K562 (cell line): Measurements from ENCODE around the gene PRRX1. TPM values are rescaled to one million over a fixed set of nuclear protein-coding genes. Genes with fewer than 3 reads are reported as not detected.

Source experiments
- ATAC-seq: fragments of 200-7000 bp; cut with Tn5 transposase; 3 replicates; pipeline ENCODE4 v1.9.1; 2020; ENCODE audit warnings: moderate library complexity
- BruUV-seq: library from RNA; stranded (reverse); fragments of 400-500 nt; replicated peaks from 2 replicates; lab custom pipeline; 2021; lab: Mats Ljungman, UMichigan
- CTCF ChIA-PET: fragments of 300-600 bp; formaldehyde crosslinking; extraction: SDS; loops from one replicate; lab custom pipeline; 2021; ENCODE audit warnings: low intra/inter-chr PET ratio; lab: Yijun Ruan, JAX
- POLR2A ChIA-PET: fragments of 300-600, 350-650 bp; sonication (Branson Sonifier 250); formaldehyde crosslinking; extraction: SDS; loops from one replicate; lab custom pipeline; 2021; ENCODE audit warnings: antibody characterized with exemption, inconsistent platforms; lab: Yijun Ruan, JAX
- DNase-seq, 4 experiments: peaks; one replicate each; pipeline versions ENCODE4 v3.0.0 to v3.0.0-alpha.2; 2011 to 2018; ENCODE audit warnings: low spot score in 3 of 4, mixed read lengths in 3 of 4; ENCODE audit errors: extremely low read depth in 1 of 4
- FAIRE-seq: peaks from 2 replicates; lab custom pipeline; 2011; peaks lifted over from hg19 to GRCh38; lab: Jason Lieb, UNC
- H2AFZ ChIP-seq: 2 replicates; pipeline ENCODE4 v1.6.0; 2011; ENCODE audit warnings: low read depth, low read length, control low read depth, inconsistent platforms
- H3K27ac ChIP-seq: fragments of 200-600 bp; 3 replicates; pipeline ENCODE4 v1.8.0; 2011; ENCODE audit warnings: low read depth, mild to moderate bottlenecking, control low read depth, inconsistent platforms, low read length, moderate library complexity, mixed read lengths; ENCODE audit errors: extremely low read depth
- H3K27me3 ChIP-seq, 2 experiments: fragments of 300-600 bp in 1 of 2; 2 replicates in 1 of 2; 3 replicates in 1 of 2; pipeline versions ENCODE4 v1.6.0 to v1.8.0; 2011; ENCODE audit warnings: inconsistent platforms in 2 of 2, low read length in 2 of 2, mild to moderate bottlenecking in 1 of 2, mixed read lengths in 1 of 2, moderate library complexity in 1 of 2; ENCODE audit not compliant: control insufficient read depth in 2 of 2, insufficient read depth in 2 of 2
- H3K36me3 ChIP-seq: fragments of 300-600 bp; 3 replicates; pipeline ENCODE4 v1.8.0; 2011; ENCODE audit warnings: mild to moderate bottlenecking, low read length, inconsistent platforms; ENCODE audit not compliant: control insufficient read depth, insufficient read depth
- H3K4me1 ChIP-seq, 2 experiments: fragments of 200-600 bp in 1 of 2; replicated peaks in 1 of 2; 2 replicates in 1 of 2; 3 replicates in 1 of 2; pipeline versions ENCODE4 v1.5.1 to v1.8.0; 2011; ENCODE audit warnings: inconsistent platforms in 2 of 2, low read length in 2 of 2, mild to moderate bottlenecking in 1 of 2, mixed read lengths in 1 of 2, moderate library complexity in 1 of 2; ENCODE audit not compliant: control insufficient read depth in 2 of 2, insufficient read depth in 2 of 2
- H3K4me2 ChIP-seq: 2 replicates; pipeline ENCODE4 v1.6.1; 2011; ENCODE audit warnings: low read length, control low read depth, inconsistent platforms, mixed read lengths; ENCODE audit not compliant: insufficient read depth
- H3K4me3 ChIP-seq: fragments of 200-600 bp; sonication (generic), shearing (Covaris generic); 2 replicates; pipeline ENCODE4 v1.5.1; 2016; ENCODE audit warnings: control low read depth, inconsistent platforms
- H3K79me2 ChIP-seq: fragments of 200-600 bp; 3 replicates; pipeline ENCODE4 v1.8.0; 2011; ENCODE audit warnings: low read length, inconsistent platforms; ENCODE audit not compliant: control insufficient read depth, insufficient read depth
- H3K9ac ChIP-seq, 2 experiments: 2 replicates each; pipeline versions ENCODE4 v1.6.0 to v1.6.1; 2011; ENCODE audit warnings: low read depth in 2 of 2, low read length in 2 of 2, control low read depth in 1 of 2, inconsistent platforms in 1 of 2, mild to moderate bottlenecking in 1 of 2, mixed read lengths in 1 of 2; ENCODE audit not compliant: insufficient read depth in 1 of 2
- H3K9me1 ChIP-seq: one replicate; pipeline ENCODE4 v1.6.0; 2011; ENCODE audit warnings: inconsistent platforms, mild to moderate bottlenecking, low read length, moderate library complexity; ENCODE audit not compliant: control insufficient read depth, insufficient read depth
- H3K9me3 ChIP-seq: replicated peaks from 2 replicates; pipeline ENCODE4 v1.5.1; 2011; ENCODE audit warnings: low read depth, low read length, inconsistent platforms; ENCODE audit not compliant: control insufficient read depth, insufficient read depth
- H4K20me1 ChIP-seq: replicated peaks from 2 replicates; pipeline ENCODE4 v1.6.1; 2011; ENCODE audit warnings: low read length, inconsistent platforms, mixed read lengths; ENCODE audit not compliant: control insufficient read depth, insufficient read depth
- CBX2 ChIP-seq: fragments of 200-600 bp; sonication (generic); IDR thresholded peaks from one replicate; pipeline ENCODE4 v1.6.1; 2012; ENCODE audit warnings: mild to moderate bottlenecking, low read length, inconsistent platforms; ENCODE audit not compliant: insufficient read depth, poor library complexity, severe bottlenecking
- CCAR2 ChIP-seq: fragments of 200-400 bp; formaldehyde crosslinking; IDR thresholded peaks from 2 replicates; pipeline ENCODE4 v1.6.1; 2017; ENCODE audit warnings: mild to moderate bottlenecking, low read depth, low read length
- CXXC5 ChIP-seq: fragments of 250-450 bp; sonication (Bioruptor Pico); IDR thresholded peaks from 2 replicates; pipeline ENCODE4 v1.8.0; 2022; ENCODE audit warnings: inconsistent platforms, mild to moderate bottlenecking, moderate library complexity
- E2F3 ChIP-seq: fragments of 250-450 bp; sonication (Bioruptor Pico); IDR thresholded peaks from 2 replicates; pipeline ENCODE4 v1.4.0; 2020; ENCODE audit warnings: mild to moderate bottlenecking
- HMBOX1 ChIP-seq: sonication (generic); IDR thresholded peaks from 2 replicates; pipeline ENCODE4 v1.6.1; 2016
- ILK ChIP-seq: fragments of 450-650 bp; IDR thresholded peaks from 2 replicates; pipeline ENCODE4 v1.6.1; 2016; ENCODE audit warnings: missing genetic modification characterization, low read depth, mild to moderate bottlenecking, missing compliant biosample characterization, moderate library complexity, borderline replicate concordance
- JUN ChIP-seq, 2 experiments: sonication (generic) in 1 of 2; formaldehyde crosslinking in 1 of 2; IDR thresholded peaks; 2 replicates each; pipeline versions ENCODE4 v1.6.1 to v1.8.0; 2012 to 2022; ENCODE audit warnings: borderline replicate concordance in 2 of 2, mild to moderate bottlenecking in 2 of 2, improper control_type of control experiment in 1 of 2, low read depth in 1 of 2, low read length in 1 of 2, missing genetic modification reagents in 1 of 2
- MTA1 ChIP-seq: fragments of 450-650 bp; IDR thresholded peaks from 2 replicates; pipeline ENCODE4 v1.6.1; 2017; ENCODE audit warnings: borderline replicate concordance
- POLR3G ChIP-seq: IDR thresholded peaks from 2 replicates; pipeline ENCODE4 v1.6.1; 2011; ENCODE audit not compliant: insufficient read length, insufficient replicate concordance; ENCODE audit errors: extremely low read depth
- SREBF1 ChIP-seq: fragments of 150-350 bp; IDR thresholded peaks from 2 replicates; pipeline ENCODE4 v1.6.1; 2014; ENCODE audit warnings: antibody characterized with exemption, low read depth, low read length, borderline replicate concordance
- ZFP1 ChIP-seq: fragments of 450-650 bp; formaldehyde crosslinking; IDR thresholded peaks from 2 replicates; pipeline ENCODE4 v1.4.0; 2020; ENCODE audit warnings: mild to moderate bottlenecking, mixed read lengths
- ZNF511 ChIP-seq: sonication (generic); formaldehyde crosslinking; IDR thresholded peaks from 2 replicates; pipeline ENCODE4 v1.8.0; 2022; ENCODE audit warnings: mild to moderate bottlenecking, missing genetic modification reagents
- in situ Hi-C: fragments of 300-500 bp; cut with MboI; formaldehyde crosslinking; loops from 4 replicates; pipeline ENCODE4 v1.15.0; 2018; ENCODE audit warnings: inconsistent platforms, mixed read lengths
- intact Hi-C: fragments of 100-400 bp; cut with micrococcal nuclease; formaldehyde crosslinking; loops from 2 replicates; pipeline ENCODE4 v1.14.2; 2022
- polyA plus RNA-seq, 8 experiments: library from polyadenylated mRNA; depleted of rRNA in 4 of 8; stranded (reverse) in 5 of 8; unstranded in 3 of 8; fragments of >200 nt; fragmentation: Nextera tagmentation in 2 of 8; fragmentation: Illumina TruSeq in 1 of 8; extraction: Ambion mirVana in 2 of 8; extraction: Trizol in 1 of 8; gene quantifications; 2 replicates each; pipeline versions ENCODE4 v1.2.1 to v1.2.3, GENCODE V29; 2011 to 2014; ENCODE audit warnings: inconsistent platforms in 1 of 8, missing spikeins in 1 of 8
- total RNA-seq, 7 experiments: library from RNA; depleted of rRNA in 6 of 7; stranded (reverse); fragments of >200 nt in 6 of 7; fragmentation: Illumina TruSeq in 2 of 7; extraction: Trizol in 2 of 7; gene quantifications; 2 replicates each; pipeline versions ENCODE4 v1.2.1 to v1.2.3, GENCODE V29; 2011 to 2021; ENCODE audit warnings: low replicate concordance in 1 of 7

The PRRX1 gene
- total and polyA plus RNA-seq, 9 of the 15 experiments (the other 6 are each of a cell fraction or from before 2014, with no cell fraction given): not detected

- no peak overlapping the region for H3K4me3 ChIP-seq
- H3K79me2 ChIP-seq: no peaks in the 10 kb centered on the region
- intact Hi-C loops (no loop called here), in situ Hi-C loops (no loop called here)
- DNase-seq: no peak
- TF ChIP-seq POLR3G: no peak
- TF ChIP-seq CBX2: no peak
- TF ChIP-seq HMBOX1: no peak
- no peak for TF ChIP-seq JUN (IDR thresholded peaks at IDR 0.05; ENCODE audit: borderline replicate concordance, low read depth, low read length)
- TF ChIP-seq JUN (CRISPR knock-in tag; IDR thresholded peaks at IDR 0.05; ENCODE audit: borderline replicate concordance): no peak
- no peak for TF ChIP-seq SREBF1
- TF ChIP-seq ILK (tag): no peak
- no peak for TF ChIP-seq E2F3 (CRISPR knock-in tag)
- TF ChIP-seq ZFP1 (CRISPR knock-in tag): no peak
- no peak for TF ChIP-seq ZNF511 (CRISPR knock-in tag)
- no peak for TF ChIP-seq MTA1
- TF ChIP-seq CCAR2: no peak
- no peak for TF ChIP-seq CXXC5 (CRISPR knock-in tag)
- ChIA-PET POLR2A (no interaction called here), CTCF (no interaction called here)
- H3K9ac ChIP-seq: no peak overlapping the region
- H3K27me3 ChIP-seq: no peaks in the 10 kb centered on the region
- no peak overlapping the region for H3K27ac ChIP-seq
- no peaks in the 10 kb centered on the region for H3K4me1 ChIP-seq
- H3K36me3 ChIP-seq: no peaks in the 10 kb centered on the region
- H4K20me1 ChIP-seq: no peaks in the 10 kb centered on the region
- H3K9me3 ChIP-seq: no peaks in the 10 kb centered on the region
- no peak for ATAC-seq
- no peaks in the 10 kb centered on the region for H3K9me1 ChIP-seq
- no peak overlapping the region for H3K4me2 ChIP-seq
- no peak for FAIRE-seq
- H2AFZ ChIP-seq: no peak overlapping the region
- BruUV-seq: no TSS peak
These were observed 23.4 kb upstream of the PRRX1 start for GRCh38 chr1:170640581-170640980.
